Esophagus mucosa (tissue), 1 donor: Measurements from ENCODE around the gene AGPAT2. TPM values are rescaled to one million over a fixed set of nuclear protein-coding genes. Genes with fewer than 3 reads are reported as not detected.

ENCODE experiments used
- ATAC-seq: fragments of 200-7000 bp; cut with Tn5 transposase; one replicate; pipeline ENCODE4 v1.9.1; 2020
- total RNA-seq: library from RNA; stranded (reverse); gene quantifications from one replicate; pipeline ENCODE4 v1.2.4, GENCODE V29; 2023
- donor health status: DM: yes; HTN: yes; CAD: no.

AGPAT2 gene
- total RNA-seq, result 91.7 TPM

- peak; percentile 77 for ATAC-seq
Observed at GRCh38 chr9:136686794-136687711, at the start of gene AGPAT2. AGPAT2 (minus strand) TSS chr9:136687457; CDS start chr9:136687357, 100 bp downstream.

GRCh38 chr9:136735812-136736480 is 48.7 kb upstream of the AGPAT2 start:
- ATAC-seq, result no peak

- no peak for ATAC-seq
Observed at GRCh38 chr9:136734837-136735496, 47.7 kb upstream of the AGPAT2 start.

- ATAC-seq, result no peak
Observed at GRCh38 chr9:136733611-136734010, 46.4 kb upstream of the AGPAT2 start.

GRCh38 chr9:136732444-136733178 is 45.4 kb upstream of the AGPAT2 start:
- ATAC-seq, result no peak

GRCh38 chr9:136729926-136730325 is 42.7 kb upstream of the AGPAT2 start:
- no peak for ATAC-seq

GRCh38 chr9:136729144-136729543 is 41.9 kb upstream of the AGPAT2 start:
- ATAC-seq, result peak; percentile 4

GRCh38 chr9:136728548-136729123 is 41.4 kb upstream of the AGPAT2 start:
- ATAC-seq, result peak; percentile 14

- peak; percentile 79 for ATAC-seq
Observed at GRCh38 chr9:136728080-136728547, 40.9 kb upstream of the AGPAT2 start.

GRCh38 chr9:136726631-136727191 is 39.5 kb upstream of the AGPAT2 start:
- ATAC-seq, result peak; percentile 26

- no peak for ATAC-seq
Observed at GRCh38 chr9:136726118-136726517, 38.9 kb upstream of the AGPAT2 start.

- ATAC-seq, result peak; percentile 27
Observed at GRCh38 chr9:136725612-136726011, 38.4 kb upstream of the AGPAT2 start.

GRCh38 chr9:136724772-136725171 is 37.5 kb upstream of the AGPAT2 start:
- no peak for ATAC-seq

GRCh38 chr9:136723989-136724388 is 36.7 kb upstream of the AGPAT2 start:
- no peak for ATAC-seq

GRCh38 chr9:136723362-136723976 is 36.2 kb upstream of the AGPAT2 start:
- ATAC-seq, result no peak

GRCh38 chr9:136722969-136723356 is 35.7 kb upstream of the AGPAT2 start:
- no peak for ATAC-seq

- no peak for ATAC-seq
Observed at GRCh38 chr9:136722093-136722968, 35.1 kb upstream of the AGPAT2 start.

- ATAC-seq, result peak; percentile 67
Observed at GRCh38 chr9:136721339-136722092, 34.3 kb upstream of the AGPAT2 start.

GRCh38 chr9:136720898-136721338 is 33.7 kb upstream of the AGPAT2 start:
- peak; percentile 0 for ATAC-seq
